Astrocyte of the cerebellum (primary cell): Measurements from ENCODE around the gene IRAK3.
A peak's percentile ranks its signal among the peaks of the same experiment; 100 is the strongest.

Experiments
- DNase-seq: peaks from one replicate; pipeline ENCODE4 v3.0.0-alpha.2; 2011; ENCODE audit warnings: low read depth
- H3K4me3 ChIP-seq: 2 replicates; pipeline ENCODE4 v1.5.1; 2011; ENCODE audit warnings: mild to moderate bottlenecking, low read depth, low read length, moderate library complexity
- in situ Hi-C: cut with HindIII; loops from 2 replicates; pipeline ENCODE4 v1.10.0; 2017; ENCODE audit warnings: low sequenced_read_pairs
- TF ChIP-seq, protein P1 (sequence below): IDR thresholded peaks from 2 replicates; pipeline ENCODE4 v1.5.1; 2012; ENCODE audit warnings: low read length, low read depth, moderate library complexity, mild to moderate bottlenecking; ENCODE audit errors: missing control alignments

Gene IRAK3

DNA sequence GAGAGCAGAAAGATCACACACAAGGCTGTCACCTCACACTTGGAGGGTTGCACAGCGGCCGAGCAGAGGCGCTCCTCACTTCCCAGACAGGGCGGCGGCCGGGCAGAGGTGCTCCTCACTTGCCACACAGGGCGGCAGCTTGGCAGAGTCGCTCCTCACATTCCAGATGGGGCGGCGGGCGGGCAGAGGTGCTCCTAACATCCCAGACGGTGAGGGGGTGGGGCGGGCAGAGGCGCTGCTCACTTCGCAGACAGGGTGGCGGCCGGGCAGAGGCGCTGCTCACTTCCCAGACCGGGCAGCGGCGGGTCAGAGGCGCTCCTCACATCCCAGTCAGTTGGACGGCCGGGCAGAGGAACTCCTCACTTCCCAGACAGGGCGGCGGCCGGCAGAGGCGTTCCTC lies 28.3 kb upstream of the IRAK3 start:
- TF ChIP-seq, protein P1, sequence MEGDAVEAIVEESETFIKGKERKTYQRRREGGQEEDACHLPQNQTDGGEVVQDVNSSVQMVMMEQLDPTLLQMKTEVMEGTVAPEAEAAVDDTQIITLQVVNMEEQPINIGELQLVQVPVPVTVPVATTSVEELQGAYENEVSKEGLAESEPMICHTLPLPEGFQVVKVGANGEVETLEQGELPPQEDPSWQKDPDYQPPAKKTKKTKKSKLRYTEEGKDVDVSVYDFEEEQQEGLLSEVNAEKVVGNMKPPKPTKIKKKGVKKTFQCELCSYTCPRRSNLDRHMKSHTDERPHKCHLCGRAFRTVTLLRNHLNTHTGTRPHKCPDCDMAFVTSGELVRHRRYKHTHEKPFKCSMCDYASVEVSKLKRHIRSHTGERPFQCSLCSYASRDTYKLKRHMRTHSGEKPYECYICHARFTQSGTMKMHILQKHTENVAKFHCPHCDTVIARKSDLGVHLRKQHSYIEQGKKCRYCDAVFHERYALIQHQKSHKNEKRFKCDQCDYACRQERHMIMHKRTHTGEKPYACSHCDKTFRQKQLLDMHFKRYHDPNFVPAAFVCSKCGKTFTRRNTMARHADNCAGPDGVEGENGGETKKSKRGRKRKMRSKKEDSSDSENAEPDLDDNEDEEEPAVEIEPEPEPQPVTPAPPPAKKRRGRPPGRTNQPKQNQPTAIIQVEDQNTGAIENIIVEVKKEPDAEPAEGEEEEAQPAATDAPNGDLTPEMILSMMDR: no peak
- in situ Hi-C loops: no loop called here
- no peak overlapping the region for H3K4me3 ChIP-seq
- DNase-seq: no peak

DNA sequence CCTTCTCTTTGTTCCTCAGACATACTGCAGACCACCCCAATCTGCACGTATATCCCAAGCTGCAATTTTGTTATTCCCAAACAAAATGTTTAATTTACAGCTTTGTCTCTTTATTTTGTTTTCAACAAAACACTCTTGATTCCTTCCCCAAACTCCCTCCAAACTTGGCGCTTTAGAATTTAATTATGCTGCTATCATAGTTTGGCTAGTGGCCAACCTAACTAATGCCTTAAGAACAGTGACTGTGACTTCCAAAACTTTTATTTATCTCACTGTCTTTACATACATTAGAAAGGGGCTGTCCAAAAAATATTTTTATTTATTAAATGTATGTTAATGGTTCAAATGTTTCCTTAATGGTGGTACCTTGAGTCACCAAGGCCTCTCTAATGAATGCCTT lies 26.3 kb upstream of the IRAK3 start:
- TF ChIP-seq, protein P1: no peak
- DNase-seq: no peak
- in situ Hi-C loops: no loop called here
- H3K4me3 ChIP-seq: no peak overlapping the region

DNA sequence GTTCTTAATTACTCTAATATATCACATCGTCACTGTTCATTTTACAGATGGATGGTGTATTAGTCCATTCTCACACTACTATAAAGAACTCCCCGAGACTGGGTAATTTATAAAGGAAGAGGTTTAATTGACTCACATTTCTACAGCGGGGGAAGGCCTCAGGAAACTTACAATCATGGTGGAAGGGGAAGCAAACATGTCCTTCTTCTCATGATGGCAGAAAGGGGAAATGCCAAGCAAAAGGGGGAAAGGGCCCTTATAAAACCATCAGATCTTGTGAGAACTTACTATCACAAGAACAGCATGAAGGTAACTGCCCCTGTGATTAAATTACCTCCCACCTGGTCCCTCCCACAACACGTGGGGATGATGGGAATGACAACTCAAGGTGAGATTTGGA lies 25.7 kb upstream of the IRAK3 start:
- no peak for DNase-seq
- TF ChIP-seq, protein P1: no peak
- in situ Hi-C loops: no loop called here
- H3K4me3 ChIP-seq: no peak overlapping the region

DNA sequence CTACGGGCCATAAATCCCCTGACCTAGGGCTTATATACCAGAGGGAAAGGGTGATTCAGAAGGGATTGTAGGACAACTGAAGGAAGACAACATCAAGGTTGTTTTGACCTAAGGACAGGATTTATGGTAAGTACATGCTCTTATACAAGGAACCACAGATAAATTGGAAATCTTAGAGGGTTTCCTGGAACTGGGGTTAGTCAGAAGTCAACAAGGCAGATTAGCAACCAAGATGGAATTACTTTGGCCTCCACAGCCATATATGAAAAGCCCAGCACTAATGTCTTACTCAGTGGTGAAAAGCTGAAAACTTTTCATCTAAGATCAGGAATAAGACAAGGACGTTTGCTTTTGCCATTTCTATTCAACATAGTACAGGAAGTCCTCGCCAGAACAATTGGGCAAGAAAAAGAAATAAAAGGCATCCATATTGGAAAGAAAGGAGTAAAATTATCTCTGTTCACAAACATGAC lies 24.6 kb upstream of the IRAK3 start:
- DNase-seq: no peak

DNA sequence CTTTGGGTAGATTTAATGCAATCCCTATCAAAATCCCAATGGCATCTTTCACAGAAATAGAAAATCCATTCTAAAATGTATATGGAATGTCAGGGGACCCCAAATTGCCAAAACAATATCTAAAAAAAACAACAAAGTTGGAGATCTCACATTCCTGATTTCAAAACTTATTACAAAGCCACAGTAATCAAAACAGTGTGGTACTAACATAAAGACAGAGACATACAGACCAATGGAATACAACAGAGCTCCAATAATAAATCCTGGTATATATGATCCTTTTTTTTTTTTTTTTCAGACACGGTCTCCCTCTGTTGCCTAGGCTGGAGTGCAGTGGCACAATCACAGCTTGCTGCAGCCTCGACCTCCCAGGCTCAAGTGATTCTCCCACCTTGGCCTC lies 23.9 kb upstream of the IRAK3 start:
- in situ Hi-C loops: no loop called here
- no peak overlapping the region for H3K4me3 ChIP-seq
- TF ChIP-seq, protein P1: no peak
- DNase-seq: no peak

More for the DNA sequence above, 24.6 kb upstream of the IRAK3 start:
- no peak overlapping the region for H3K4me3 ChIP-seq
- TF ChIP-seq, protein P1: no peak
- in situ Hi-C loops: no loop called here

DNA sequence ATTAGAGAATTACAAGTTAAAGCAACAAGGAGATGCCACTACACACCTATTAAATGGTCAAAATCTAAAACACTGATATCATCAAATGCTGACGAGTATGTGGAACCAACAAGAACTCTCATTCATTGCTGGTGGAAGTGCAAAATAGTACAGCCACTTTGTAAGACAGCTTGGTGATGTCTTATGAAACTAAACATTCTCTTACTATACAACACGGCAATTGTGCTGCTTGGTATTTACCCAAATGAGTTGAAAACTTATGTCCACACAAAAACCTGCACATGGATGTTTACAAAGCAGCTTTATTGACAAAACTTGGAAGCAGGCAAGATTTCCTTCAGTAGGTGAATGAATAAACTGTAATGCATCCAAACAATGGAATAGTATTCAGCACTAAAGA lies 22.5 kb upstream of the IRAK3 start:
- TF ChIP-seq, protein P1: no peak
- H3K4me3 ChIP-seq: no peak overlapping the region
- in situ Hi-C loops: no loop called here
- no peak for DNase-seq

DNA sequence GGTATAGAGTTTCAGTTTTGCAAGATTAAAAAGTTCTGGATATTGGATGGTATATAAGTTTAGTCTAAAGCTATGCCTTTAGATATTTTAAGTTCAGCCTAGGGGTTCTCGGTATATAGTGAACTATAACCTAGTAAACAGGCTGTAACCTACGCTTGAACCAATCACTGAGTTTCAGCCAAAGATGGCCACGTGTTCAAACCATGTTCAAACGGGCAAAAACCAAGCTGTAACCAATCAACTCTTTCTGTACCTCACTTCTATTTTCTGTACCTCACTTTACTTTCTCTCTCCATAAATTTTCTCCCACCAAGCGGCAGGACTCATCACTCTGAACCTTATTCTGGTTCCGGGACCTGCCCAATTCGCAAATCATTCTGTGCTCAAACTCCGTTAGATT lies 20.6 kb upstream of the IRAK3 start:
- in situ Hi-C loops: no loop called here
- H3K4me3 ChIP-seq: peak overlapping the region; percentile 63
- no peak for DNase-seq

More for the DNA sequence above, 20.6 kb upstream of the IRAK3 start:
- TF ChIP-seq, protein P1: no peak
